ENCODE data around the gene WDR13. TPM values are rescaled to one million over a fixed set of nuclear protein-coding genes. Genes with fewer than 3 reads are reported as not detected.

Gene WDR13
- total and polyA plus RNA-seq, 8 donors = 52.0 to 433 (median 179) TPM

DNA sequence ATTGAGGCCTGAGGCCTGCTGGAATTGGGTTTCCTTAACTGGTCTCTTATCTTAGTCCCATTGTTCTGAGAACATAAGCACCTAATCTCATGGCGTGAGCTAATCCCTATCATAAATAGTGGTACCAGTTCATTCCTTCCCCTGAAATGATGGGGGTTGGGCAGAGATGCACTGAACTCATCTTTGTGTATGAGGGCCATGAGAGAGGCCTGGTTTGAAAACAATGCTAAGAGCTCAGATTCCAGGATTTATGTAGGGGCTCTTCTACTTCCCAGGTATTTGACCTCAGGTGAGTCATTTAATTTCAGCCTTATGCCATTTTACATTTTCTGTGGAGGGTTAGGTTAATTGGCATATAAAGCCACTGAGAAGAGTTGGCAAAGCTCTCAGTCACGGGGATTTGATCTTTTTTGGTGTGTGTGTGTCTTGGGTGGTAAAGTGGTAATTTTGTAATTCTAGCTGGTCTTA is 18.6 kb upstream of the WDR13 start:
- no peak for DNase-seq
- WGBS, 5 donors = 43 to 61% (median 54%) methylated on average over 2 of the region's 2 CpGs
- Histone ChIP-seq H3K27ac (no peak overlapping the region), H3K36me3 (peaks cover 23 to 50% (median 46%) of the 10 kb centered on the region in 4 donors), H3K9me3 (no peaks in the 10 kb centered on the region), H3K4me3 (no peak overlapping the region), H3K27me3 (no peaks in the 10 kb centered on the region), H3K4me1 (peaks cover 13 to 40% (median 16%) of the 10 kb centered on the region in 4 donors)
- intact Hi-C loops (cut with DNase I; ENCODE audit: low total_unique reads) = no loop called here
- TF ChIP-seq, protein P1, sequence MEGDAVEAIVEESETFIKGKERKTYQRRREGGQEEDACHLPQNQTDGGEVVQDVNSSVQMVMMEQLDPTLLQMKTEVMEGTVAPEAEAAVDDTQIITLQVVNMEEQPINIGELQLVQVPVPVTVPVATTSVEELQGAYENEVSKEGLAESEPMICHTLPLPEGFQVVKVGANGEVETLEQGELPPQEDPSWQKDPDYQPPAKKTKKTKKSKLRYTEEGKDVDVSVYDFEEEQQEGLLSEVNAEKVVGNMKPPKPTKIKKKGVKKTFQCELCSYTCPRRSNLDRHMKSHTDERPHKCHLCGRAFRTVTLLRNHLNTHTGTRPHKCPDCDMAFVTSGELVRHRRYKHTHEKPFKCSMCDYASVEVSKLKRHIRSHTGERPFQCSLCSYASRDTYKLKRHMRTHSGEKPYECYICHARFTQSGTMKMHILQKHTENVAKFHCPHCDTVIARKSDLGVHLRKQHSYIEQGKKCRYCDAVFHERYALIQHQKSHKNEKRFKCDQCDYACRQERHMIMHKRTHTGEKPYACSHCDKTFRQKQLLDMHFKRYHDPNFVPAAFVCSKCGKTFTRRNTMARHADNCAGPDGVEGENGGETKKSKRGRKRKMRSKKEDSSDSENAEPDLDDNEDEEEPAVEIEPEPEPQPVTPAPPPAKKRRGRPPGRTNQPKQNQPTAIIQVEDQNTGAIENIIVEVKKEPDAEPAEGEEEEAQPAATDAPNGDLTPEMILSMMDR (IDR thresholded peaks at IDR 0.05) = no peak
- TF ChIP-seq EP300 (IDR thresholded peaks at IDR 0.05) = no peak

DNA sequence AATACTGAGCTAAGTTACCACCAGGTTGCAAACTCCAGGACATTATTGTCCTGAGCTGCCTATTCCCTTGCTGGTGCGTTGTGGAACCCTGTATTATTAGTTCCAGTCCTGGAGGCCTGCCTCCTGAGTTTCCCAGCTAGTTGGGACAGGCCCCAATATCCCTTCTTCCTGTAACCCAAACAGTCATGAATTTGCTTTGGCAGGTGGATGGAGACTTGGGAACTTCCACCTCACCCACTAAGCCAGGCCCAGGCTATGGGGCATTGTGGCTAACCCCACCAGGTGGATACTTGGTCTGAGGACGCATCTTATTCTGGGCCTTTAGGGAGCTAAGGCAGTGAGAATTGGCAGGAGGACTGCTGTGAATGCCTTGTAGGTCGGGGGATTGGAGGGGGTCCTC is 18.0 kb upstream of the WDR13 start:
- 54 to 87% (median 69%) methylated on average over 3 of the region's 3 CpGs for WGBS, 5 donors
- Histone ChIP-seq H3K4me3 (no peak overlapping the region), H3K9me3 (no peaks in the 10 kb centered on the region), H3K27me3 (no peaks in the 10 kb centered on the region), H3K4me1 (peaks cover 13 to 40% (median 16%) of the 10 kb centered on the region in 4 donors), H3K36me3 (peaks cover 23 to 50% (median 46%) of the 10 kb centered on the region in 4 donors), H3K27ac (no peak overlapping the region)
- TF ChIP-seq POLR2A (IDR thresholded peaks at IDR 0.05) (no peak), POLR2AphosphoS5 (IDR thresholded peaks at IDR 0.05) (no peak), EP300 (IDR thresholded peaks at IDR 0.05) (no peak)
- TF ChIP-seq, protein P1 (IDR thresholded peaks at IDR 0.05) = no peak
- intact Hi-C loops (cut with DNase I; ENCODE audit: low total_unique reads) = no loop called here
- no peak for DNase-seq

DNA sequence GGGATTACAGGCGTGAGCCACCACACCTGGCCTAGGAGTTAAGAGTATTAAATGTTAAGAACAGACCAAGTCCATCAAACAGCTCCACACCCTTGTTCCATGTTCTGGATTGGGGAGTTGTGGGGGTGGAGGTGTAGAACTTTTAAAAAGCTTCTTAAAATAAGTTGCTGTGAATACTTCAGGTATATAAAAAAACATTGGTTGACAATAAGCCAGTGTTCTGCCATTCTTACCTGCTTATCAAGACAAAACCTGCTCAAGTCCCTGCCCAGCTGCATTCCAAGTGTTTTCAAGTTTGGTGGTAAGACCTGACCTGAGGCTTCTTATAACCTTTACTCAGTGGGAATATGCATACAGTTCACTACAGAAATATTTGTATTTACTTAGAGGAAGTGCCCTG is 16.6 kb upstream of the WDR13 start:
- Histone ChIP-seq H3K4me3 (no peak overlapping the region), H3K27me3 (no peaks in the 10 kb centered on the region), H3K27ac (no peak overlapping the region), H3K36me3 (peaks cover 19 to 45% (median 40%) of the 10 kb centered on the region in 4 donors), H3K9me3 (peaks cover 0 to 4% (median 0%) of the 10 kb centered on the region in 4 donors), H3K4me1 (peaks cover 7 to 35% (median 10%) of the 10 kb centered on the region in 4 donors)
- DNase-seq = no peak
- TF ChIP-seq POLR2A (IDR thresholded peaks at IDR 0.05) (no peak), POLR2AphosphoS5 (IDR thresholded peaks at IDR 0.05) (no peak), EP300 (IDR thresholded peaks at IDR 0.05) (no peak)
- TF ChIP-seq, protein P1 (IDR thresholded peaks at IDR 0.05) = no peak
- 64 to 86% (median 69%) methylated on average over 1 of the region's 1 CpG; no CpG with 5 or more reads in 1 of the 5 donors for WGBS, 5 donors
- intact Hi-C loops (cut with DNase I; ENCODE audit: low total_unique reads) = no loop called here

DNA sequence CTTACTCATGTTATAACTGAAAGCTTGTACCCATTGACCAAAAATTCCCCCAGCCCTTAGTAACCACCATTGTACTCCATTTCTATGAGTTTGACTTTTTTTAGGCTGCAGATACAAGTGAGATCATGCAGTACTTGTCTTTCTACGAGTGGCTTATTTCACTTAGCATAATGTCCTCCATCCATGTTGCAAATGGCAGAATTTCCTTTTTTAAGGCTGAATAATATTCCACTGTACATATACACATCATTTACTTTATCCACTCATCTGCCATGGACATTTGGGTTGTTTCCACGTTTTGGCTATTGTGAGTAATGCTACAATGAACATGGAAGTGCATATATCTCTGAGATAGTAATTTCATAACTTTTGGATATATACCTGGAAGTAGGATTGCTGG is 12.6 kb upstream of the WDR13 start:
- DNase-seq = no peak
- Histone ChIP-seq H3K4me3 (no peak overlapping the region), H3K9me3 (peaks cover 0 to 4% (median 0%) of the 10 kb centered on the region in 4 donors), H3K36me3 (peaks cover 0 to 5% (median under 1%) of the 10 kb centered on the region in 4 donors), H3K4me1 (no peaks in the 10 kb centered on the region), H3K27ac (no peak overlapping the region), H3K27me3 (no peaks in the 10 kb centered on the region)
- no peak for TF ChIP-seq EP300 (IDR thresholded peaks at IDR 0.05)
- 35 to 62% (median 43%) methylated on average over 2 of the region's 2 CpGs for WGBS, 5 donors
- intact Hi-C loops (cut with DNase I; ENCODE audit: low total_unique reads) = no loop called here

DNA sequence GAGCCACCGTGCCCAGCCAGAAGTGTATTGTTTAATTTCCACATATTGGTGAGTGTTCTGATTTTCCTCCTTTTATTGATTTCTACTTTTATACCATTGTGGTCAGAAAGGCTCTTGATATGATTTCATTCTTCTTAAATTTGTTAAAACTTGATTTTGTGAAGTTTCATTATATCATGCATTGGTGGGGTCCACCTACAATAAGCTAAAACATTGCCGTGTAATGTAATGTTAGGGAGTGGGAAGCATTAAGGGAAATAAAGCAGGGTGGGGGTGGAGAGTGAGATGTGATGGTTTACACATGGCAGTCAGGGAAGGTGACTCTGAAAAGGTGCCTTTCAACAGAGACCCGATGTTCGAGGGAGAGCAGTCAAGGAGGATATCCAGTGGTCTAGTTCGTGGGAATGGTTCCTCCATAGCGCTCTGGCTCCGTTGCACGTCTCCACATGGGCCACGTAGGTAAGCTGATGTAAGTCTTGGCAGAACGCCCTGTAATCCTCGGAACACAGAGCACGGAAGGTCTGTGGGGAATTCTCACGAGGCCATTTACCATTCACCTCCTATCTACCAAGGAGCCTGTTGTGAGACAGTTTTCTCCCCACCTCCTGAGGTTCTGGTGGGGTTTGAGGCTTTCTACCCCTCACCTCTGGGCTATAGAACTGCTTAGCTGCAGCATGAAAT is 7.7 kb upstream of the WDR13 start:
- H3K27ac ChIP-seq = peak overlapping the region in 4 of 5 donors; percentile 22 to 64 (median 44)
- no peak overlapping the region for H3K4me3 ChIP-seq
- 51 to 72% (median 65%) methylated on average over 11 to 13 of the region's 13 CpGs for WGBS, 5 donors
- TF ChIP-seq, protein P1 (IDR thresholded peaks at IDR 0.05) = no peak
- TF ChIP-seq EP300 (IDR thresholded peaks at IDR 0.05) (no peak), POLR2A (IDR thresholded peaks at IDR 0.05) (no peak), POLR2AphosphoS5 (IDR thresholded peaks at IDR 0.05) (no peak)
- H3K27me3 ChIP-seq = no peaks in the 10 kb centered on the region
- H3K9me3 ChIP-seq = peaks cover 0 to 3% (median 0%) of the 10 kb centered on the region in 4 donors
- DNase-seq = peak in 1 of 2 donors; percentile 48
- intact Hi-C loops (cut with DNase I; ENCODE audit: low total_unique reads) = no loop called here
- H3K4me1 ChIP-seq = peaks cover 0 to 4% (median 0%) of the 10 kb centered on the region in 4 donors
- H3K36me3 ChIP-seq = no peaks in the 10 kb centered on the region

Data from stomach (tissue), 9 donors.